ENCODE results near the gene CEP70. TPM values are rescaled to one million over a fixed set of nuclear protein-coding genes. Genes with fewer than 3 reads are reported as not detected.

Gene CEP70
- polyA plus RNA-seq, 1 donor (not counting 4 experiments of a cell fraction or from before 2014, with no cell fraction given): 11.4 TPM

GRCh38 chr3:138588445-138588844, 5.6 kb downstream of the CEP70 start:
- dilution Hi-C loops (cut with MboI; ENCODE audit: extremely low pct_ligation_motif_present, low sequenced_read_pairs): no loop called here
- Histone ChIP-seq H3K4me3 (ENCODE audit: control insufficient read depth in 2 of 3, extremely low read depth in 1 of 3, insufficient read depth in 2 of 3, low read depth in 1 of 3, low read length in 3 of 3) (no peak overlapping the region), H3K27ac (ENCODE audit: control insufficient read depth, insufficient read depth, low read length) (no peak overlapping the region), H3K9ac (ENCODE audit: control insufficient read depth, extremely low read depth, insufficient read depth, low read length) (no peak overlapping the region), H3K9me1 (ENCODE audit: control insufficient read depth, extremely low read depth, insufficient read depth, low read length) (no peaks in the 10 kb centered on the region), H2AFZ (ENCODE audit: control insufficient read depth, low read length) (no peak overlapping the region), H4K20me1 (ENCODE audit: control insufficient read depth, extremely low read depth, insufficient read depth, low read length) (no peaks in the 10 kb centered on the region), H3K79me2 (ENCODE audit: control insufficient read depth, insufficient read depth, low read length) (no peaks in the 10 kb centered on the region), H3K4me2 (ENCODE audit: control insufficient read depth, extremely low read depth, insufficient read depth, low read depth, low read length) (no peak overlapping the region), H3K27me3 (ENCODE audit: control insufficient read depth, extremely low read depth, insufficient read depth, low read length) (no peaks in the 10 kb centered on the region), H3K36me3 (ENCODE audit: control insufficient read depth in 2 of 2, extremely low read depth in 1 of 2, insufficient read depth in 2 of 2, low read length in 2 of 2) (no peaks in the 10 kb centered on the region), H3K9me3 (ENCODE audit: control insufficient read depth, low read depth, low read length) (no peaks in the 10 kb centered on the region), H3K4me1 (ENCODE audit: control insufficient read depth, extremely low read depth, insufficient read depth, low read length) (peaks cover 5% of the 10 kb centered on the region)
- no peak for TF ChIP-seq EZH2 (IDR thresholded peaks at IDR 0.05; ENCODE audit: low read length)
- TF ChIP-seq CTCF (optimal IDR thresholded peaks at IDR 0.05 in 1 of 3, IDR thresholded peaks at IDR 0.05 in 1 of 3, conservative IDR thresholded peaks at IDR 0.05 in 1 of 3; ENCODE audit: extremely low read depth in 1 of 3, insufficient read depth in 2 of 3, low read length in 3 of 3): no peak
- peak; percentile 17 for FAIRE-seq
- no peak for DNase-seq (ENCODE audit: low read depth, low spot score)

- FAIRE-seq (no peak), DNase-seq (ENCODE audit: low read depth, low spot score) (no peak)
- H3K4me3 ChIP-seq (ENCODE audit: control insufficient read depth in 2 of 3, extremely low read depth in 1 of 3, insufficient read depth in 2 of 3, low read depth in 1 of 3, low read length in 3 of 3): no peak overlapping the region
- H2AFZ ChIP-seq (ENCODE audit: control insufficient read depth, low read length): no peak overlapping the region
- no peaks in the 10 kb centered on the region for H3K36me3 ChIP-seq (ENCODE audit: control insufficient read depth in 2 of 2, extremely low read depth in 1 of 2, insufficient read depth in 2 of 2, low read length in 2 of 2)
- H4K20me1 ChIP-seq (ENCODE audit: control insufficient read depth, extremely low read depth, insufficient read depth, low read length): no peaks in the 10 kb centered on the region
- no peak overlapping the region for H3K9ac ChIP-seq (ENCODE audit: control insufficient read depth, extremely low read depth, insufficient read depth, low read length)
- H3K4me1 ChIP-seq (ENCODE audit: control insufficient read depth, extremely low read depth, insufficient read depth, low read length): no peaks in the 10 kb centered on the region
- TF ChIP-seq EZH2 (IDR thresholded peaks at IDR 0.05; ENCODE audit: low read length) (no peak), CTCF (optimal IDR thresholded peaks at IDR 0.05 in 1 of 3, IDR thresholded peaks at IDR 0.05 in 1 of 3, conservative IDR thresholded peaks at IDR 0.05 in 1 of 3; ENCODE audit: extremely low read depth in 1 of 3, insufficient read depth in 2 of 3, low read length in 3 of 3) (no peak)
- H3K27me3 ChIP-seq (ENCODE audit: control insufficient read depth, extremely low read depth, insufficient read depth, low read length): no peaks in the 10 kb centered on the region
- no peaks in the 10 kb centered on the region for H3K9me3 ChIP-seq (ENCODE audit: control insufficient read depth, low read depth, low read length)
- H3K79me2 ChIP-seq (ENCODE audit: control insufficient read depth, insufficient read depth, low read length): no peaks in the 10 kb centered on the region
- no peaks in the 10 kb centered on the region for H3K9me1 ChIP-seq (ENCODE audit: control insufficient read depth, extremely low read depth, insufficient read depth, low read length)
- H3K27ac ChIP-seq (ENCODE audit: control insufficient read depth, insufficient read depth, low read length): no peak overlapping the region
- H3K4me2 ChIP-seq (ENCODE audit: control insufficient read depth, extremely low read depth, insufficient read depth, low read depth, low read length): no peak overlapping the region
- dilution Hi-C loops (cut with MboI; ENCODE audit: extremely low pct_ligation_motif_present, low sequenced_read_pairs): no loop called here
Observed at GRCh38 chr3:138587374-138587773, 6.7 kb downstream of the CEP70 start.
